Measurements from ENCODE around the gene LTBP3.
A peak's percentile ranks its signal among the peaks of the same experiment; 100 is the strongest.

Gene LTBP3

DNA sequence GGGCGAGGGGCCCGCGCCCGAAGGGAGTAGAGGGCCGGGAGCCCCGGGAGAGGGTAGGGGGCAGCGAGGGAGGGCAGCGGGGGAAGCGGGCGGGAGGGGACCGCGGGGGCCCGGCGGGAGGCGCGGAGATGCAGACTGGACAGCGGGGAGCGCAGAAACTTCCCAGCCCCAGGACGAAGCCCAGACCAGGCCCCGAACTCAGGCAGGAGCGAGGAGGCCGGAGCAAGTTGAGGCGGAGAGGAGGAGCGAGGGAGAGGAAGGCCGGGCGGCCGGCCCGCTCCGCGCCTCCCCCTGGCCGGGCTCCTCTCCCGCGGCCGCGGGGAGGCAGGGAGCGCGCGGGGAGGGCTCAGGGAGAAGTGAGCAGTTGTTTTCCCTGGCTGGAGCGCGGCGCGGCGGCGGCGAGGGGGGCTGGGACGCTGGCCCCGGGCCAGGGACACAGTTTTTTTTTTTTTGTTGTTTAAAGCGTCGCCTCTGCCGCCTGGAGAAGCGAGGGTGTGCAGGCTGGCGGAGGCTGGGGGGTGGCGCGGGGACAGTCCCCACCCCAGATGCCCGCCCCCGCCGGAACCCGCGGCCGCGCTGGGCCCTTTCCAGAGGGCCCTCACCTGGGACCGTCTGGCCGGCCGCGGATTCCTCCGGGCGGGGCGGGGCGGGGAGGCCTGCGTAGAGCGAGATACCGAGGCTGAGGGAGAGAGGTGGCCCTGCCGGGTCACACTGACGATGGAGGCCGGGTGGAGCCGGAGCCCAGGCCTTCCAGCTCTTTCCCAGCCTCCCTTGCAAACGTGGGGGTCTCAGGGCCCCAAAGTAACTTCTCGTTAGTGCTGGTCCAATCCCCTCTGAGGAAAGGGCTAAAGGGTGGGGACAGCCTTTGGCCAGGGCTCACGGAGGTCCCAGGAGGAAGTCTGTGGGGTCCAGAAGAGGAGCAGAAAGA is at the start of gene LTBP3:
LTBP3 (minus strand) TSS at position 358 of the 928 bp plus-strand sequence. CDS start 400 bp downstream, outside the sequence.
- DNase-seq (ENCODE audit: low read depth) = no peak

GRCh38 chr11:65606876-65607613 is 48.9 kb upstream of the LTBP3 start:
- DNase-seq (ENCODE audit: low read depth) = peak; percentile 71

- no peak for DNase-seq (ENCODE audit: low read depth)
Measured at GRCh38 chr11:65604258-65604657, 46.1 kb upstream of the LTBP3 start.

DNA sequence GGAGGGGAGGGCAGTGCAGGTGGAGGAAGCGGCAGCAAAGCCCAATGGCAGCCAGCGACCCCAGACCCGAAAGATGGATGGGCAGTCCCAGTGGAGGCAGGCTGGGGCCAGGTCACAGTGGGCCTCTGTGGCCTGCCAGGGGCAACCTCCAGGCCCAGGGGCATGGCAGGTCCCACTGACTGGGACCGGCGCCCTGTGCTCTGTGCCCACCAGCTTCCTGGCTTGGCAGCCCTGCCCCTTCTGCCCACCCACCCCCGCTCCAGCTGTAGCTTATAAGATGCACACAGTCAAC is 41.7 kb upstream of the LTBP3 start:
- no peak for DNase-seq (ENCODE audit: low read depth)

- DNase-seq (ENCODE audit: low read depth) = no peak
Measured at GRCh38 chr11:65599216-65599954, 41.2 kb upstream of the LTBP3 start.

DNA sequence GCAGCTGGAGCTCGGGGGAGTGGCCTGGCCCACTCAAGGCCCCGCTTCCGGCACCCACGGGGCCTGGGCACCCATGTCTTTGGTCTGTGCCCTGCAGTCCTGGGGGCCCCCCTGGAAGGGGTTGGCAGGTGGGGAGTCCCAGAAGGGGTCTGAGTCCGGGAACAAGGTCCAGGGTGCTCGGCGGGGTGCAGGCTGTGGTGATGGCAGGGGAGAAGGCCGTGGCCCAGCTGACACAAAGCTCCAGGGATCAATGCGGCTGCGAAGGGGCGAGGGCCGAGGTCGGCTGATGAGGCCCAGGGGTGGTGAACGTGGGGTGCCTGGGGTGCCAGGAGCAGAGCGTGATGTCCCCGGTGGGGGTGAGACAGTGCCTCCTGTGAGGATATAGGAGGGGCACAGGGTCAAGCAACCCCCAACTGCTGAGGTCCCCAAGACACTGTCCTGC is 40.1 kb upstream of the LTBP3 start:
- no peak for DNase-seq (ENCODE audit: low read depth)

DNA sequence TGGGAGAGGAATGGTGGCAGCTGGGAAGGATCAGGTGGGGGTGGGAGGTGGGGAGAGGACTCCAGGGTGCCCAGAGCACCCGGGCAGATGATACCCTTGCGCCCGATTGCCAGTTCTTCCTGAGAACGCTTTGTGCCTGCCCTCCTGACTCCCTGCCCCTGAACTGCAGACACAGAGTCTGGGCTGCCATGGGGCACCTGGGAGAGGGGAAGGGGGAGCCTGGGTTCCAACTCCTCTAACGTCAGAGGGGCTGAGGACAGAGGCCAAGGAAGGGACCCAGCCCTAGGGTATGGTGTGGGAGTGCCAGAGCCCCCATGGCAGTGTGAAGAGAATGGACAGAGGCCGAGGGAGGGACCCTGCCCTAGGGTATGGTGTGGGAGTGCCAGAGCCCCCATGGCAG is 38.4 kb upstream of the LTBP3 start:
- DNase-seq (ENCODE audit: low read depth) = no peak

DNA sequence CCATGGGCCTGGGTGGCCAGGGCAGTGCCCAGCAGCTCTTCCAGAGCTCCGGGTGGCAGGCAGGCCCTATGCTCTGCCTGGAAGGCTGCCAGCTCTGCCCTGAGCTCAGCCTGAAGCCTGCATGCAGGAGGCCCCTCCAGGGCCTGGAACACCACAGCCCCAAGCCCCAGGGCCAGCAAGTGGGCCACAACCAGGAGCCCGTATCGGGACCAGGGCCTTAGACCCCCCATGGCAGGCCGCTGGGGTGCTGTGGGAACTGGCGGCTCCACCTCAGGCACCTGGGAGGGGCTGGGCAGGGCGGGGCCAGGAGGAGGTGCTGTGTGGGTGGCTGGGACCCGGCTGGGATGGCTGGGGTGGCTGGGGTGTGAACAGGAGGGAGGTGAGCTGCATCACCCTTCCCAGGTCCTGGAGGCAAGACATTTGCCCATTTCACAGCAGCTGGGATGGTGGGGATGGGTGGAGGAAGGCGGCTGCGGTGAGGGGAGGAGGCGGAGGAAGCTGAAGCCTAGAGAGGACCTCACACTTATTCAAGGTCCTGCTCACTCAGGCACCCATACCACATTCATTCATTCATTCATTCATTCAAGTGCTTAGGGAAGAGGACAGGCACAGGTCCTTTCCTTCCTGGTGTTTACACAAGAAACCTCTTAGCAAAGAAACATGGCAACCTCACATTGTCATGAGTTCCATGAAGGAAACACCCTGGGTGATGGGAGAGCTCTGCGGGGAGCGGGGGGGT is 37.6 kb upstream of the LTBP3 start, which contains the start of gene KCNK7:
KCNK7 (minus strand) TSS at position 258 of the 739 bp plus-strand sequence; CDS start at position 230, 28 bp downstream.
- DNase-seq (ENCODE audit: low read depth) = no peak

DNA sequence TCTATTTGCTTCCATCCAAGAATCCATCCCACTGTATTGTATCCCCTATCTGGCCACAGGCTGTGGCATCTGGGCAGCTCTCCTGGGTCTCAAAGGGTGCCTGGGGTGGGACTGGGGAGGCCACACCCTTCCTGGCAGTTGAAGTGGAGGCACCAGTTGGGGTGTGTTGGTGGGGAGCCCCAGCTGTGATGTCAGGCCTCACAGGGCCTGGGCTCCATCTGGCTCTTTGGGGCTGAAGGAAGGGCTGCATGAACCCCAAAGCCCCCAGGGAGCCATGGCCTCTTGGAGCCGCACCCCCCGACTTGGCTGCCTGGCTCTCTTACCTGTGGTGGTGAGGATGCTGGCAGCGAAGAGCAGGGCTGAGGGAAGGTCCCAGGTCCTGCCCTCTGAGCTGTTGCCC is 37.0 kb upstream of the LTBP3 start:
- DNase-seq (ENCODE audit: low read depth) = no peak

DNA sequence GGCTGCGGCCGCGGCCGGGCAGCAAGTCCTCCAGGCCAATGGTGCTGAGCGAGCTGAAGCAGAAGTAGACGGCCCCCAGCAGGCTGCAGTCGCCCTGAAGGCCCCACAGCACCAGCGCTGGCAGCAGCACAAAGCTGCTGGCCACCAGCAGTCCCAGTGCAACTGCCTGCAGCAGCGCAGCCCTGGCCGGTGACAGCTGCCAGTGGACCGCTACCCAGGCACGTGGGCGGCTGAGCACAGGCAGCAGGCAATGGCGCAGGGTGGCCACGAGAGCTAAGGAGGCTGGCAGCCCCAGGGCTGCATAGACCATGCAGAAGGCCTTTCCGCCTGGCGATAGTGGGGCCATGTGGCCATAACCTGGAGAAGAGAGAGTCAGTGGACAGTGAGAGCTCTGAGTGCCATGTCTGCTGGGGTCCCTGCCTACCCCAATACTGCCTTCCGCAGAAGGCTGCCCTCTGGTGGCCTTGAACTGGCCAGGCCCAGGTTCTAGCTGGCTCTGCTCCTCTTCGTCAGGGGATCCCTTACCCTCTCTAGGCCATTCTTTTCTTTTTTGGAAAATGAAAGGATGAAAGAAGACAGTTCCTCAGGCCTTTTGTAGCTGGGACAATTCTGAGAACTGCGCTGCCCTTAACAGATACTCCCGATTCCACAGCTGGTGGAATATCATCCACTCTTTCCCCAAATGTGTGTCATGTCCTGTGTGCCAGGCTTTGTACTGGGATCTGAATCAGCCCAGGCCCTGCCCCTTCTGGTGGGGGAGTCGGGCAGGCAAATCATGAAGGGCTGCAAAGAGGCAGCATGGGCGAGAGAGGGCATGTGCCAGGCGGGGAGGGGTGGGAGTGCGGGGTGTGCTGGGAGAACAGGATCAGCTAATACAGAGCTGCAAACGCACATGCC is 35.6 kb upstream of the LTBP3 start:
- DNase-seq (ENCODE audit: low read depth) = no peak

DNA sequence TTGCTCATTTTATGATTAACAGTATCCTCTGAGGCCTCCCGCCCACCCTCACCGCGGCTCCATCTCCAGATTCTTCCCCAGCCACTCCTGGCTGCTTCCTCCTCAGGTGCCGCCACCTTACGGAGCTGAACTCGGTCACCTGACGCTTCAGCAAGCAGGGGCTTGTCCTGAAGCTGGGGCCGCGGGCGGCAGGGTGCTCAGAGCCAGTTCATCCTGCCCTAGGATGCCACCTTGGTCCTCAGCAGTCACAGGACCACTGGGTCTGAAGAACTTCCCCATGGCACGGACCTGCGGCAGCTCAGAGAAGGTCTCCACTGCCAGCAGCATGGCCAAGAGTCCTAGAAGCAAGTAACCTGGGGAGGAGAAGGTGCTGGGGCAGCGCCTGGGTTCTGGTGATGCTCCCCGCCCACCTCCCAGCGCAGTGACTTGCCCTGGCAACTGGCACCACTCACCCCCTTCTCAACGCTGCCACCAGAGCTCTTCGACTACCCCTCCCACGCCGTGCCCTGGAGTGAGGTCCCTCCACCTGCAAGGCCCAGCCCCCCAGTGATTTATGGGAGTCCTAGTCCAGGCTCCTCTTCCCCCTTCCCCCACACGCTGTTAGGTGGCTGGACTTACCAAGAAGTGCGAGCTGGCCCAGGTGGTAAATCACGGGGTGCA is 34.8 kb upstream of the LTBP3 start:
- DNase-seq (ENCODE audit: low read depth) = no peak

- no peak for DNase-seq (ENCODE audit: low read depth)
Measured at GRCh38 chr11:65591939-65592857, 34.0 kb upstream of the LTBP3 start.

GRCh38 chr11:65590240-65590738 is 32.1 kb upstream of the LTBP3 start:
- DNase-seq (ENCODE audit: low read depth) = no peak

- DNase-seq (ENCODE audit: low read depth) = no peak
Measured at GRCh38 chr11:65589444-65590239, 31.5 kb upstream of the LTBP3 start.

GRCh38 chr11:65588199-65589054 is 30.3 kb upstream of the LTBP3 start:
- no peak for DNase-seq (ENCODE audit: low read depth)

DNA sequence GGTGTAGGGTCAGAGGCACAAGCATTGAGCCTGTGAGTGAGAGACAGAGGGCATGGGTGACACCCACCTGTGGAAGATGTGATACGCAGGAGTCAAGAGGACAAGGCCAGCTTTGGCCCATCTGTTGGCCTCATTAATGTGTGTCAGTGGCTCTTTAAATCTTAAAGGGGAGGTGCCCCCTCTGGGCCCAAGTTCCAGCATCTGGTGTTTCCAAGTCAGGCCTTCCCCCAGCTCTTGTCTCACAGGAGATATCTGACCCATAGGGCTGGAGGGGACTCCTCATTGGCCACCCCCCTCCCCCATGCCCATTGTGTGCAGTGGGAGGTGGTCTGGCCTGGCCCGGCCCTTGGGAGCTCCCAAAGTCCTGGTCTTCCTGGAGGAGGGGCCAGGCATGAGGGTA is 28.5 kb upstream of the LTBP3 start:
- no peak for DNase-seq (ENCODE audit: low read depth)

GRCh38 chr11:65586247-65586630 is 28.1 kb upstream of the LTBP3 start:
- DNase-seq (ENCODE audit: low read depth) = no peak
